Measurements from ENCODE around the gene GNG11. TPM values are rescaled to one million over a fixed set of nuclear protein-coding genes. Genes with fewer than 3 reads are reported as not detected.

GNG11 gene
- total RNA-seq, 2 donors from 2014 or later = 2.5 to 4.2 TPM

- intact Hi-C loops (cut with DNase I, micrococcal nuclease) = no loop called here
- ATAC-seq (no peak), DNase-seq (no peak)
Observed at GRCh38 chr7:93943816-93944540, 22.4 kb downstream of the GNG11 start.

GRCh38 chr7:93944673-93945072 is 23.1 kb downstream of the GNG11 start:
- ATAC-seq (no peak), DNase-seq (no peak)
- intact Hi-C loops (cut with DNase I, micrococcal nuclease) = no loop called here

GRCh38 chr7:93945083-93945482 is 23.5 kb downstream of the GNG11 start:
- no peak for DNase-seq
- intact Hi-C loops (cut with DNase I, micrococcal nuclease) = no loop called here
- no peak for ATAC-seq

GRCh38 chr7:93945756-93946535 is 24.4 kb downstream of the GNG11 start:
- ATAC-seq (no peak), DNase-seq (no peak)
- intact Hi-C loops (cut with DNase I, micrococcal nuclease) = no loop called here

GRCh38 chr7:93948106-93948505 is 26.6 kb downstream of the GNG11 start:
- intact Hi-C loops (cut with DNase I, micrococcal nuclease) = no loop called here
- DNase-seq = no peak
- ATAC-seq = no peak

- intact Hi-C loops (cut with DNase I, micrococcal nuclease) = no loop called here
- no peak for ATAC-seq
- no peak for DNase-seq
Observed at GRCh38 chr7:93948873-93949272, 27.3 kb downstream of the GNG11 start.

- intact Hi-C loops (cut with DNase I, micrococcal nuclease) = no loop called here
- ATAC-seq (no peak), DNase-seq (no peak)
Observed at GRCh38 chr7:93949423-93949822, 27.9 kb downstream of the GNG11 start.

GRCh38 chr7:93955304-93955703 is 33.8 kb downstream of the GNG11 start:
- intact Hi-C loops (cut with DNase I, micrococcal nuclease) = no loop called here
- no peak for ATAC-seq
- no peak for DNase-seq

- no peak for DNase-seq
- intact Hi-C loops (cut with DNase I, micrococcal nuclease) = no loop called here
- no peak for ATAC-seq
Observed at GRCh38 chr7:93957767-93958166, 36.2 kb downstream of the GNG11 start.

- intact Hi-C loops (cut with DNase I, micrococcal nuclease) = no loop called here
- DNase-seq (no peak), ATAC-seq (no peak)
Observed at GRCh38 chr7:93958216-93958615, 36.7 kb downstream of the GNG11 start.

GRCh38 chr7:93958651-93959050 is 37.1 kb downstream of the GNG11 start:
- no peak for ATAC-seq
- DNase-seq = no peak
- intact Hi-C loops (cut with DNase I, micrococcal nuclease) = no loop called here

GRCh38 chr7:93960986-93961385 is 39.5 kb downstream of the GNG11 start:
- DNase-seq = no peak
- intact Hi-C loops (cut with DNase I, micrococcal nuclease) = no loop called here
- ATAC-seq = no peak

- DNase-seq (no peak), ATAC-seq (no peak)
- intact Hi-C loops (cut with DNase I, micrococcal nuclease) = no loop called here
Observed at GRCh38 chr7:93964262-93964661, 42.7 kb downstream of the GNG11 start.

- no peak for DNase-seq
- intact Hi-C loops (cut with DNase I, micrococcal nuclease) = no loop called here
- ATAC-seq = no peak
Observed at GRCh38 chr7:93964813-93965212, 43.3 kb downstream of the GNG11 start.

GRCh38 chr7:93968911-93969620 is 47.5 kb downstream of the GNG11 start:
- DNase-seq (no peak), ATAC-seq (no peak)
- intact Hi-C loops (cut with DNase I, micrococcal nuclease) = no loop called here

GRCh38 chr7:93972029-93972725 is 50.6 kb downstream of the GNG11 start:
- intact Hi-C loops (cut with DNase I, micrococcal nuclease) = no loop called here
- DNase-seq (no peak), ATAC-seq (no peak)

- ATAC-seq (no peak), DNase-seq (no peak)
- intact Hi-C loops (cut with DNase I, micrococcal nuclease) = no loop called here
Observed at GRCh38 chr7:93973134-93973533, 51.6 kb downstream of the GNG11 start.

GRCh38 chr7:93977211-93977950 is 55.8 kb downstream of the GNG11 start:
- DNase-seq = no peak
- intact Hi-C loops (cut with DNase I, micrococcal nuclease) = no loop called here
- ATAC-seq = no peak
